SIG-M5 treated with dmso at 0.1 percent for 504 hours (cell line): ENCODE data around the gene ZC3H12C.

Experiments used
- DNase-seq: peaks from one replicate; lab custom pipeline; 2025; ENCODE audit not compliant: unreplicated experiment; lab: John Stamatoyannopoulos, UW

The ZC3H12C gene

DNA sequence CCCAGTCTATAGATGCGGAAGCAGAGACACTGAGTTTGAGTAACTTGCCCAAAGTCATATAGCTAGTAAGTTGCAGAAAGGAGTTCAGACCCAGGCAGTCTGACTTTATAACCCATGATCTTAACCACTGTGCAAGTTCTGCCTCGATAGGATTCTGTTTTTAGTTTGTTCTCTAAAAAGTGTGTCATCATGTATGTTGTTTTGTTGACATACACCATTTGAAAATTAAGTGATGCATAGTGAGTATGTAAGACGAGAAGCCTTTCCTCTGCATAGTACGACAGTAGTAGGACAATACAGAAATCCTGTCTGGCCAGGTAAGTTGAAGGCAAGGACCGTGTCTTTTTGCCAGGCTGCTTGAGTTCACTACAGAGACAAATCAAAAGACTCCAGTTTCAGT lies 3.3 kb downstream of the ZC3H12C start:
- DNase-seq, result no peak

DNA sequence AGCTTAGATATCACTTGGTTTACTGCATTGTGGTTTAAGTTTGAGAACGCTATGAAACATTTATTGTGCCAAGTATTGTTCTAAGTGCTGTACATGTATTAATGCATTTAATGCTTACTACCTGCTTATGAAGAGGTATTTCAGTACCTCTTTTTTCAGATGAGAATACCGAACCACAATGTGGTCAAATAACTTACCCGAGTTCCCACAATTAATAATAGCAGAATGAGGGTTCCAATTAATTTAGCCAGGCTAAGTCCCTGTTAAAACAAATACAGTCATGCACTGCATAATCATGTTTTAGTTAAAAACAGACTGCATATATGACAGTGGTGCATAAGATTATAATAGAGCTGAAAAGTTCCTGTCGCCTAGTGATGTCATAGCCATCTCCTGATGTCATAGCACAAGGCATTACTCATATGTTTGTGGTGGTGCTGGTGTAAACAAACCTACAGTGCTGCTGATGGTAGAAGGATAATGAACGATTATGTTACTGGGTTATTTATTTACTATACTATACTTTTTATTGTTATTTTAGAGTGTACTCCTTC lies 4.3 kb downstream of the ZC3H12C start:
- no peak for DNase-seq

DNA sequence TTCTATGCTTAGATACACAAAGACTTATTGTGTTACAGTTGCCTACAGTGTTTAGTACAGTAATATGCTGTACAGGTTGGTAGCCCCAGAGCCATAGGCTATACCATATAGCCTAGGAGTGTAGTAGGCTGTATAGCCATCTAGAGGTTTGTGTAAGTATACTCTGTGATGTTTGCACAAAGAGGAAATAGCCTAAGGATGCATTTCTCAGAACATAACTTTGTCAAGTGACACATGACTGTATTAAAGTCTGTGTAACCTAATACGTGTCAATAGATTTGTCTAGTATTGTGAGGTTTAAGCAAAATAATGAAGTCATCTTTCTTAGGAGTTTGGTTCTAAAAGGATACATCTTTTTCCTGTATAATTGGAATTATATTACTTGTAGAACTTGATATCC lies 5.5 kb downstream of the ZC3H12C start:
- no peak for DNase-seq

DNA sequence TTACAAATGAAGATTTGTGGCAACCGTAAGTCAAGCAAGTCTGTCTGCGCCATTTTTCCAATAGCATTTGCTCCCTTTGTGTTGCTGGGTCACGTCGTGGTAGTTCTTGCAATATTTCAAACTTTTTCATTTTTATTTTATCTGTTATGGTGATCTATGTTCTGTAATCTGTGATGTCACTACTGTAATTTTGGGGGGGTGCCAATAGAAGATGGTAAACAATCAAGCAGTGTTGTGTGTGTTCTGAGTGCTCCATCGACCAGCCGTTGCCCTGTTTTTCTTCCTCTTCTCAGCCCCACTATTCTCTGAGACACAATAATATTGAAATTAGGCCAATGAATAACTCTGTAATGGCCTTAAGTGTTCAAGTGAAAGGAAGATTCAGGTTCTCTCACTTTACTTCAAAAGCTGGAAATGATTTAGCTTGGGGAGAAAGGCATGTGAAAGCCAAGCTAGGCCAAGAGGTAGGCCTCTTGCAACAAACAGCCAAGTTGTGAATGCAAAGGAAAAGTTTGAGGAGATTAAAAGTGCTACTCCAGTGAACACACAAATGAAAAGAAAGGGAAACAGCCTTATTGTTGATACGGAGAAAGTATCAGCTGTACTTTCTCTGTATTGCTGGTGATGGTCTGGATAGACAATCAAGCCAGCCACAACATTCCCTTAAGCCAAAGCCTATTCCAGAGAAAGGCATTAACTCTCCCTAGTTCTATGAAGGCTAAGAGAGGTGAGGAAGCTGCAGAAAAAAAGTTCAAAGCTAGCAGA lies 7.5 kb downstream of the ZC3H12C start:
- no peak for DNase-seq

DNA sequence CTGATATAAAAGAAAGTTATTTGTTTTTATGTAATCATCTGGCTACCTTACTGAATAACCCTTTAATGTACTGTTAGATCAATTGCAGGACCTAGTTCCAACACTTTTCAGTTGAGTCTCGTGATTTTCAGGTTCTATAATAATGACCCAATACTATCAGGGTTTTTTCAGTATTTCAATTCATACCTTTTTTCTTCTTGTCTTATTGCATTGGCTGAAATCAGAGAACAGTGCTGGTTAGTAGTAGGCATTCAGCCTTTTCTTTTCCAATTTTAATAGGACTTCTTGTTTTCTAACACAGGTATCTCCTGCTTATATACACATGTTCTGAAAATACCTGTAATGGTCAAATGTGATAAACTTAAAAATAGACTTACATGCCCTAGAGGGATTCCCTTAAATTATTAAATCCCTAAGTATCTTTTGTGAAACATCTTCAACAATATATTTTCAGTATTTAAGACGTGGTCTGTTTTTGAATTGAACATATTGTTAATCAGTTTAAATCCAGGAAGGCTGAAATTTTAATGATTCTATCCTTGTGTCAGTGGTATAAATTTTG lies 13.6 kb downstream of the ZC3H12C start:
- no peak for DNase-seq

DNA sequence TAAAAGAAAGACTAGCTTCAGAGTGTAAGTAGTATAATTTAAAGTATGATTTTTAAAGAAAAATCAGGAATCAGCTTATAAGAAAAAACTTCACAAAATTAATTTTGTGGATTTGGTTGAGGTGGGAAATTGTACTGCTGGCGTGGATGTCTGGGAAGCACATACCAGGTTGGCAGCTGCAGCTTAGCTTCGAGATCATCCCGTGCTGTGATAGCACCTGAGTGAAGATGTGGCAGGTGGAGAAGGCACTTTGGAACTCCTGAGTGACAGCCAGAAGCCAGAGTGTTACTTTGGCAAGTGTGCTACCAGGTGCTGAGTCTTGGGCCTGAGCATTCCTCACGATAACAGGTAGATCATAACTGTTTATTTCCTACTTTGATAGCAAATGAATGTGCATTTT lies 17.7 kb downstream of the ZC3H12C start:
- DNase-seq, result no peak

DNA sequence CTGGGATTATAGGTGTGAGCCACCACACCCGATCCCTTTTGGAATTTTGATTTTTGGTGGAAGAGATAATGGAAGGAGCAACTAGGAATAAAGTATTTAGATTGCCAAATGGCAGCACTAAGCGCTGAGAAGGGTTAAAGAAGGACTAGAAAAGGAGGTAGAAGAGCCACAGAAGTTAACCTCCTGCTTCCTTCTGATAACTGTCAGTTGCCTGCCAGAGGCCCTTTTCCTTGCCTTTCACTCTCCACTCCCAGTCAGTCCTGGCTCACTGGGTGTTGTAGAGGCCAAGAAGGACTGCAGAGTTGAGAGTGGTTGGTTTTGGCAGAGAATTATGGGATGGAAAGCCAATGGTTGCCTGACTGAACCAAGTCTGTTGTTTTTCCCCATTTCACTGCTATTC lies 19.3 kb downstream of the ZC3H12C start:
- DNase-seq, result no peak

DNA sequence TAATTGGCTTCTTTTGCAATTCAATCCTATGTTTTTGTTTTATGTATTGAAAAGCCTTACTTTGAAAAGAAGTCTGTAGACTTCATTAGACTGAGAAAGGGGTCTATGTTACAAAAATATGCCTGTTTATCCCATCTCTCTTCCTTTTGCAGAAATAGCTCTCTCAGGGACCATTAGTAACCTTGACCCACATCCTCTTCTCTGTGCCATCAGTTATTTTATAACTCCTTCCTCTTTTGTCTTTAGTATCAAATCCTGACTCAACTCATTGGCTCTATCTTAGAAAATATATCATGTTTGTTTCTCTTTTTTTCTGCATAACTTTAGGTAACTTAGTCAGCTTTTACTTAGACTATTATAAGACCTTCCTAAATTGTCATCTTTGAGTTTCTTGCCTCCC lies 20.3 kb downstream of the ZC3H12C start:
- no peak for DNase-seq

DNA sequence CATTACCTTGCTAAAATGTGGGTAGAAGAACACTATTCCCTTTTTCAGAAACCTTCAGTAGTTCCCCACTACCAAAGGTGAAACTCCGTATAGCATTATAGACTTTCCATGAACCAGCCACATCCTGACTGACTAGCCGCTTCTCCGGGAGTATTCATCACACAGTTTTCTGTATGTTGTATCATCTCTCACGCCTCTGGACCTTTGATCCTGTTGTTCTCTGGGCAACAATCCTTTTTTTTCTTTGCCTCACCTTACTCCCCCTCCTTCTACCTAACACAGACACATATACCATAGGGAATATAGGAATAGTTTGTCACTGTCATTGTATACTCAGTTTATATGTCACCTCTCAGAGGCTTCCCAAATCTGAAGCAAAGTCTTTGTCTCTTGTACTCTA lies 20.8 kb downstream of the ZC3H12C start:
- no peak for DNase-seq

DNA sequence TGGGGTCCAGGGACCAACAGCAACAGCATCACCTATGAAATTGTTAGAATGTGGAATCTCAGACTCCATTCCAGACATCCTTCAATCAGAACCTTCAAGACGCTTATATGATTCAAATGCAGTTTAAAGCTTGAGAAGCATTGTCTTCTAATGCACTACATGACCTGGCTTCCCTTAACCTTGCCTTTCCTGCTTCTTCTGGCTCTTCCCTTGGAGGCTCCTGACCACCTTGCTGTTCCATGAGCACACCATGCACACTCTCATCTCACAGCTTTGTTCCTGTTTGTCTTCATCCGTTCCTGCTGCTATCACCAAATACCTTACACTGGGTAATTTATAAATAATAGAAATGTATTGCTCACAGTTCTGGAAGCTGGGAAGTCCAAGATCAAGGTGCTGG lies 26.1 kb downstream of the ZC3H12C start:
- no peak for DNase-seq

DNA sequence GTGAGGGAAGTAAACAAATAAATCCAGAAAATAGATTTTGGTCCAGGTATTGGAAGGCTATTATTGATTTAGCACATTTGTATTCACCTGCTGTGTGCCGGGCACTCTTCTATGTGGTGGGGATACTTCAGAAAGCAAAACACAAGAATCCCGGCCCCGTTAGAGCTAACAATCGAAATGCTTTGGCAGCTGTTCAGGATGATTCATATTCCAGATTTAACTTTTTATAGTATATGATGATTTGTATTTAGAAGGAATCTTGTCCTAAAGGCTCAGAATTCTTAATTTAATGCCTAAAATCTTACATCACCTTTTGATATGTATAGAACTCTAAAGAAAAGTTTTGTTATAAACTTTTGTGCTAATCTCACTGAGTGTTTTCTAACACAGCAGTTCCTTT lies 28.0 kb downstream of the ZC3H12C start:
- DNase-seq, result no peak

DNA sequence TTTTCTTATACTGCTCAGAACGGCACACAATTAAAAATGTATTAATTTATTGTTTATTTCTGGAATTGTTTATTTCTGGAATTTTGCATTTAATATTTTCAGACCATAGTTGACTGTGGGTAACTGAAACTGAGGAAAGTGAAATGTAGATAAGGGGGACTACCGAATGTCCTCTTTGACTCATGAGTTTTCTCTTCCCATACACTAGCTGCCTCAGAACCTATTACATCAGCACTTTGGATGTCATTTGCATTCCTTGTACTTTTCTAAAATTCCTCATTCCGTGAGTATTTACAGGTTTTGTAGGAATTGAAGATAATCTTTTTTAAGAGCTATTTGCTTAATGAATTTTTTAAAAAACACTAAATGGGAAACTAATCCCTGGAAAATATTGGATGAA lies 29.8 kb downstream of the ZC3H12C start:
- DNase-seq, result no peak

DNA sequence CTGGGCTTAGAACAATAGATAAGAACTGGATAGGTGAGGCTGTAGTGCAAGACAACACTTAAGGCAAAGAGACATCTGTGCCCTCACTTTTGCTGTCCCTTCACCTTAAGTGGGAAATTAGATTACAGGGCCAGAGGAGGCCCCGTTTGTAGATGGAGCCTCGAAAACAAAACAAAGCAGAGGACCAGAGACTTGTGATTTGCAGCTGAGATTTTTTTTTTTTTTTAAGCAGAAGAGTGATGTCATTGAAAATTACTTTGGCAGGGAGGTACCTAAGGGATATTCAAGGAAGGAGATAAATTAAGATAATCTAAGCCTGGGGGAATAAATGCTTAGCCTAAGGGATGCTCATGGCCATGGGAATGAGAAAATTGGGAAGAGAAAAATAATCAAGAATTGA lies 31.4 kb downstream of the ZC3H12C start:
- no peak for DNase-seq

DNA sequence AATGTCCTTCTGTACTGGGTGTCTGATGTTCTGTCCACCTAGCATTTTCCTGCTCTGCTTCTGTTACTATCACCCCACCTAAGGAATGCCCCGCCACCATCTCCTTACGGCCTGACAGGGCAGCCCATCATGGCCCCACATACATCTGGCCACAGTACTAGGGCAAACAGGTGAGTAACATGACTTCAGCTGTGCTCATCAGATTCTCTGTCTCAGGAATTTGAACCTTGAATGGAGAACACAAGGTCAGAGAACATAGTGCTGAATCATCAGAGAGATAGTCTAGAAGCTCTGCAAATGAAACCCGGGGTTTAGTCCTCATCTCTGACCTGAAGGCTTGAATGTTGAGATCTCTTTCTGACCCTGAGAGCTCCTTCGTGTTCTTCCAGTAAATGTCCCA lies 32.4 kb downstream of the ZC3H12C start:
- no peak for DNase-seq

DNA sequence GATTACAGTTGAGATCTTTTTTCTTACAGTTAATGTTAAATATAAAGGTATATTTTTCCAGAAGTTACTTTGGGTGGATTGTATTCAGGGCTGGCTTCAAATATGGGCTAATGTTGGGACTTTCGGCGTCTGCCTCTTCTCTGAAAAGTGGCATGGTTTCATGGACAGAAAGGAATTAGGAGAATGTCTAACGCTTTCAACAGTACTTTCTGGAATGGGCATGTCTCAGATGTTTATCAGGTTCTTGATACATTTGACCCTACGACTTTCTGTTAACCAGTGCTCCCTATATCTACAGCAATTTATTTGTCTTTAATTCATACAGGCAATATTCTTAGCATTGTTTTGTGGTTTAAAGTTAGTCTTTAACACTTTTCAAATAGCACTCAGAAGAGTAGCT lies 33.7 kb downstream of the ZC3H12C start:
- no peak for DNase-seq

DNA sequence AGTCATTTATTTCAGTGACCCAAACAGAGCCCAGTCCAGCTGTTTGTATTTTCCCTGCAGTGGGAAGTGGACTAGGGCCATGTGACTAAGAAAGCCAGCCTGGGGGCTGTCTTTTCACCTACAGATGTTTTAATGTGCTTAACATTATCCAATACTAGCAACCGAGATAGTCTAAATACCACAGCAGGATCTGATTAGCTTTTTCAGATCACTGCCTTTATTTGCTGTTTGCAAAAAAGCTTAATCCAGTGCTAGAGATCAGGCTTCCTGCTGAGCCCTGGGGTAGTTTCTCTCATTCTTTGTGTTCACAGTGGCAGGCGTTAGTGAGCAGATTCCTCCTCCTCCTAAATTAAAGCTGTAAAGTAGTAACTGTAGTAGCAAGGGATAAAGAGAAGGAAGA lies 35.0 kb downstream of the ZC3H12C start:
- no peak for DNase-seq

DNA sequence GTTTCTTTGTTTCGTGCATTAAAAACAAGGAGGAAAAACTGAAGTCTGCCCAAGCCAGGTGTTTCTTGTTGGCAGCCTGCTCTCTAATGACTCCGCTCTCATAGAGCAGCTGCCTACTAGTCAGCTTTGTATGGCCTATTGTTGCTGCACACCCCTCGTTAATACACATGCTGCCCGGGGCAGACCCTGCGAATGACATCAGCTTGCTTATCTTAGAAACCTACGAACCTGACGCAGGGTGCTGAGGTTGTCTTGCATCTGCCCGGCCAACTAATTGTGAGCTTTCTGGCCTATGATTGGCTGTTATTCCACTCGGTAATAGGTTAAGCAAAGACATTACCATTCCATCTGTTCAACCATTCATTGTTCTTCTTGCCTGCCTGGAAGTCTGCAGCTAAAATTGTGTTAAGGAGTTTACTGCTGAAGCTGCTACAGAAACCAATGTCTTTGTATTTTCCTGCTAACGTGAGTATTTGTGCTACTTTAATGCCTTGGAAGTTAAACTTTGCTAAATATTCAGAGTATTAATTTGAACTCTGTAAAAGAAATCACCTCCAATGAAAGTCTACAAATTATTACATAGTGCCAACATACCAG lies 37.5 kb downstream of the ZC3H12C start:
- DNase-seq, result no peak

DNA sequence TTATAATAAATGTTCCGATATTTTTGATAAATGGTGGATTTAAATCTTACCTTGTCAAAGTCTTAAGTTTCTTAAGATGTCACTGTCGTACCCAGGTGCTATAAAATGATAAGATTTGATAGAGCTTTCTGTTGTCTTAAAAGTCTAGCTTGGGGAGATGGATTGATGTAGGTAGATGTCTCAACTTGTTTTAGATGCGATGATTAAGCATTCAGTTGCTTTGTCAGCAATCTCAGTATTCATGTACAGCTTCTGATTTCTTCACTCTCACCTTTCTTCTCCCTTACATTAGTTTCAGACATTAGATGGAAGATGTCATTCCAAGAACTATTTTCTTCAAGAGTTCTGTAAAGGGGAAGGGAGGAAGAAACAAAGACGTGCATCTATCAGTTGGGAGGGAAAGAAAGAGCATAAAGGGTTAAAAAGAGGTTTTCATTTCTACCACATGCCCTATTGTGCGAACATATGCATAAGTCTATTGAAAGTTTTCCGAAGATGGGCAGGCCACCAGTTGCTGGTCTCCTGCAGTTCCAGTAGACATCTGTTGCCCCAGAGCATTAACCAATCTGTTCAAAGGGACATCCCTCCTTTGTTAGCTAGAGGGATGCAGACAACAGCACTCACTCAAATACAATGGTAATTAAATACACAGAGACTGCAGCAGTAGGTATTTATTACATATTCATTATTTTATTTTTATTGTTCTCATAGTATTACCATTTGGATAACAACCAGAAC lies 38.4 kb downstream of the ZC3H12C start:
- no peak for DNase-seq

DNA sequence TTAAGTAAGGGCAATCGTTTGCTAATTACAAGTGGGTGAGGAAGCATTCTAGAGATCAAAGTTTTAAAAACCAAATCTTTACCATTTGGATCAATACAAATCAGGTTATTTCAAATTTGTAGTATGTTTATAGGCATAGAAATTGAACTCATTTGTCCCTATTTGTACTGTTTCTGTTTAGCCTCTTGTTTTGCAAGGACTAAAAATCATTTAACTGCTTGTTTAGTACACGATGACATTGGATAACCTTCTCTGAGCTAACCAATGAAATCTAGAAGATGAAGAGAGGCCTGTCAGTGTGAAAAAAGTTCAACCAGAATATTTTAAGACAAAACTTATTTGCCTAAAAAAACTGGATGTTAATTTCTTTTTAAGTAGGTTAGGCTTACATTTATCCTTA lies 40.0 kb downstream of the ZC3H12C start:
- no peak for DNase-seq

DNA sequence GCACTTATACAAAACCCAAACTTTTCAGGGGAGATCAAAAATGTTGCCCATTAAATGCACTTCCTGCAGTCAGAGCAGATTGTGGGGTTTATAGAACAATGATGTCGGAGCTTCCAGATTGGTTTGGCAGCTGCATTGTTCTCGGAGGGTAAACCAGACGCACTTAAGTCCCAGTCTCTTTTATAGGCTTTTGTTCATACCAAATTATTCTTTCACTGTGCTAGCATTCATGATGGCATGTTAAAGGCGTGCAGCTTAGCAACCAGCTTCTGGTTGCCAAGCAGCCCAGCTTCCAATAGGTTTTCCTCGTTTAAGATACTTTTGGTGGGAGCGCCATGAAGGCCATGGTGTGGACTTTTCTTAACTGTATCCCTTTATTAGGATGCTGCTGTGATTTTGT lies 40.9 kb downstream of the ZC3H12C start:
- no peak for DNase-seq

DNA sequence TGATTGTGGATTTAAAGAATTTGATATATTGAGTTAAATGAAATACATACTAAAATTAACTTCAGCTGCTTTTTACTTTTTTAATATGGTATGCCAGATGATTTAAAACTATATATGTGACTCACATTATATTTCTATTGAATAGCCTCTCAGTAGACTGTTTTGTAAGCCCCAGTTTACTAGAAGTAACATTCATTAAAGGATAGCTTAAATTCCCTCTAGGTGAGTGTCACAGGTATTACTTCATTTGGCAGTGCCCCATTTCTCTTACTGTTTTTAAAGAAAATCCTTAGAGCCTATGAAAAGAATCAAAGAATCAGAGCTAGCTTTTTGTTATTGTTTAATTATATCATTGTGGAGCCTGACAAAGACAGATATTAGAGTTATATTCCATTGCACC lies 48.6 kb downstream of the ZC3H12C start:
- DNase-seq, result no peak
